ENCODE measurements around the gene TBC1D14. TPM values are rescaled to one million over a fixed set of nuclear protein-coding genes. Genes with fewer than 3 reads are reported as not detected.

Gene TBC1D14
- total and polyA plus RNA-seq, 7 donors: 19.2 to 46.4 (median 29.5) TPM

DNA sequence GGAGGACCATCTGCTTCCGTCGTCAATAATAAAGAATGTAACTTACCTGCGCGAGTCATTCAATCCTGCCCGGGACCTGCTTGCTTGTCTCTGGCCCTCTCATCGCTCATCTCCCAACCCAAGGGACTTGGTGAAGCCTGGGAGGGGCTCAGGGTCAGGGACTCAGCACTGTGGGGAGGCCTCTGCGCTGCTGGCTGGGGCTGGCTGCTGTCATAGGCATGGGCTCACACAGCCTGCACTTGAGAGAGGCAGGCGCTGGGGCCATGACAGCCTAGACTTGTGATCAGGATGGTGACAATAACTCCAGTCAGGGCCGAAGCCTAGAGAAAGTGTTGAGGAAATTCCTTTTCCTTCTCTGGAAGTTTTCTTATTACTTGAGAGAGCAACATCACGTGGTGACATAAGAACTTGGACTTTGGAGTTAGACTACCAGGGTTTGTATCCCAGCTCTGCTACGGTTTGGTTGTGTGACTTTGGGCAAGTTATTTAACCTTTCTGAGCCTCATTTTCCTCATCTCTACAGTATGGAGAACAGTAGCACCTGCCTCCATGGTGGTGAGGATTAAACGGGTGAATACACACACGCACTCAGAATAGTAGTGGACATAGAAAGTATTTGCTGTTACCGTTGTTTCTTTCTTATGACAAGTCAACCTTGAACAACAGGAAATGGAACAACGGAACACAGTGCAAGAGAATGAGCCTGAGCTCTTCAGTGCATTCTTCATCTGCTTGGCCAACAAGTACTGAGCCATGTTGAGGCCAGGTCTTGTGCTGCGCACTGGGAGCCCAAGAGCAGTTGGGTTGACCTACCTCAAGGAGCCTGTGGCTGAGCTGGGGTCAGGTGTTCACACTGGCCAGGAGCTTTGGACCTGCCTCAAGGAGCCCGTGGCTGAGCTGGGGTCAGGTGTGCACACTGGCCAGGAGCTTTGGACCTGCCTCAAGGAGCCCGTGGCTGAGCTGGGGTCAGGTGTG is 60.5 kb downstream of the TBC1D14 start:
- Histone ChIP-seq H3K27ac (no peak overlapping the region), H3K4me3 (no peak overlapping the region), H3K4me1 (peaks cover 0 to 10% (median 8%) of the 10 kb centered on the region in 4 donors), H3K9me3 (no peaks in the 10 kb centered on the region), H3K36me3 (peaks cover 0 to 17% (median 4%) of the 10 kb centered on the region in 4 donors), H3K27me3 (no peaks in the 10 kb centered on the region)
- intact Hi-C loops (cut with DNase I): loop anchor here (10.0 kb wide), 1 partner anchor 755 kb away; no protein-coding TSS in a partner anchor
- WGBS, 2 donors: 67 to 79% methylated on average over 18 of the region's 18 CpGs
- no peak for DNase-seq
- no peak for TF ChIP-seq POLR2AphosphoS5 (IDR thresholded peaks at IDR 0.05)
- TF ChIP-seq, protein P1, sequence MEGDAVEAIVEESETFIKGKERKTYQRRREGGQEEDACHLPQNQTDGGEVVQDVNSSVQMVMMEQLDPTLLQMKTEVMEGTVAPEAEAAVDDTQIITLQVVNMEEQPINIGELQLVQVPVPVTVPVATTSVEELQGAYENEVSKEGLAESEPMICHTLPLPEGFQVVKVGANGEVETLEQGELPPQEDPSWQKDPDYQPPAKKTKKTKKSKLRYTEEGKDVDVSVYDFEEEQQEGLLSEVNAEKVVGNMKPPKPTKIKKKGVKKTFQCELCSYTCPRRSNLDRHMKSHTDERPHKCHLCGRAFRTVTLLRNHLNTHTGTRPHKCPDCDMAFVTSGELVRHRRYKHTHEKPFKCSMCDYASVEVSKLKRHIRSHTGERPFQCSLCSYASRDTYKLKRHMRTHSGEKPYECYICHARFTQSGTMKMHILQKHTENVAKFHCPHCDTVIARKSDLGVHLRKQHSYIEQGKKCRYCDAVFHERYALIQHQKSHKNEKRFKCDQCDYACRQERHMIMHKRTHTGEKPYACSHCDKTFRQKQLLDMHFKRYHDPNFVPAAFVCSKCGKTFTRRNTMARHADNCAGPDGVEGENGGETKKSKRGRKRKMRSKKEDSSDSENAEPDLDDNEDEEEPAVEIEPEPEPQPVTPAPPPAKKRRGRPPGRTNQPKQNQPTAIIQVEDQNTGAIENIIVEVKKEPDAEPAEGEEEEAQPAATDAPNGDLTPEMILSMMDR (IDR thresholded peaks at IDR 0.05): no peak

DNA sequence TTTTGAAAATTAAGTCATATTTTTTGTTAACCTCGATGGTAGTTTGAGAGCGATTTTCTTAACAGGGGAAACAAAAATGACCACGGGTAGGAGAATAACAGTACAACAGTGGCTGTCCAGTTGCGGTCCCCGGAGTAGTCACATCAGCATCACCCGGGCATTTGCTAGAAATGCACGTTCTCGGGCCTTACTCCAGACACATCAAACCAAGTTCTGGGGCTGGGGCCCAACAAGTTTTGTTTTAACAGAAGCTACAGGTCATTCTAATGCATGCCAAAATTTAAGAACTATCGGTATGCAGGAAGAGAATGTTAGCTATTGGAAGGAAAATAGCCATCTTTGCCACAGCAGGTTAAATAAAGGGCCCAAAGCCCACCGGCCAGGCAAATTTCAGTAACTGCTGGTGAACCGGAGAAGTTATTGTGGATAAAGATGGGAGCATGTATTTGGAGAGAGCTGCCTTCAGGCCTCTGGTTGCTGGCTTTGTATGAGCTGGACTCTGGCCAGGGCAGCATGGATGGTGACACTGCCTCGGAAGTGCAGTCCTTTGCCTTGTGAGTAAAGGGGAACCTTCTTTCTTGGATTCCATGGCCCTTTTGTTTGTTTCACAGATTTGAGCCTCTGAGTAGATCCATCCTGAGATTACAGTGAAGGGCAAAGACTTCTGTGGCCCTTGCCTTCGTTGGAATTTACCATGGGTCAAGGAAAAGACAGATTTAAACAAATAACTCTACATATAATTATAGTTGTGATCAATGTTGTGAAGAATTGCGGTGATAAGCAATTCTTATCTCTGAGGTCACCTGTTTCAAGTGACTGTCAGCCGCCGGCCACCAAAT is 62.1 kb downstream of the TBC1D14 start:
- Histone ChIP-seq H3K4me3 (no peak overlapping the region), H3K36me3 (peaks cover 0 to 17% (median 4%) of the 10 kb centered on the region in 4 donors), H3K27me3 (no peaks in the 10 kb centered on the region), H3K27ac (no peak overlapping the region), H3K4me1 (peaks cover 0 to 10% (median 8%) of the 10 kb centered on the region in 4 donors), H3K9me3 (no peaks in the 10 kb centered on the region)
- intact Hi-C loops (cut with DNase I): loop anchor here (10.0 kb wide), 1 partner anchor 753 kb away; no protein-coding TSS in a partner anchor
- WGBS, 2 donors: 92 to 93% methylated on average over 16 of the region's 16 CpGs
- TF ChIP-seq POLR2AphosphoS5 (IDR thresholded peaks at IDR 0.05) (no peak), POLR2A (IDR thresholded peaks at IDR 0.05) (no peak), EP300 (IDR thresholded peaks at IDR 0.05) (no peak)
- TF ChIP-seq, protein P1 (IDR thresholded peaks at IDR 0.05): no peak
- no peak for DNase-seq

DNA sequence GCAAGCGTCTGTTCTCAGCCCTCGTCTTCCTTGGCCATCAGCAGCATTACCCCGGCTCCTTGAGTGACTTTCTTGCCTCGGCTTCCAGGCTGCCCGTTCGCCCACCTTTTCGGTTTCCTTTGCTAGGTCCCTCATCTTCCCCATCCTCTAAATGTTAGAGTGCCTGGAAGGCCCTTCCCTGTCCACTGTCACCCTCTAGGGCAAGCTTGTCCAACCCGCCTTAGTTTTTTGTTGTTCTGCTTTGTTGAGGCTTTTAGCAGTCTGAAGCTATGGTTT is 62.7 kb downstream of the TBC1D14 start:
- whole genome bisulfite sequencing, 2 donors: 82 to 90% methylated on average over 8 of the region's 8 CpGs
- Histone ChIP-seq H3K27me3 (no peaks in the 10 kb centered on the region), H3K36me3 (peaks cover 0 to 17% (median 4%) of the 10 kb centered on the region in 4 donors), H3K4me1 (peaks cover 0 to 10% (median 8%) of the 10 kb centered on the region in 4 donors), H3K9me3 (no peaks in the 10 kb centered on the region), H3K4me3 (no peak overlapping the region), H3K27ac (no peak overlapping the region)
- no peak for DNase-seq
- intact Hi-C loops (cut with DNase I): loop anchor here (10.0 kb wide), 1 partner anchor 752 kb away; no protein-coding TSS in a partner anchor
- TF ChIP-seq EP300 (IDR thresholded peaks at IDR 0.05): no peak
- TF ChIP-seq POLR2A (IDR thresholded peaks at IDR 0.05): no peak
- no peak for TF ChIP-seq POLR2AphosphoS5 (IDR thresholded peaks at IDR 0.05)
- TF ChIP-seq, protein P1 (IDR thresholded peaks at IDR 0.05): no peak

DNA sequence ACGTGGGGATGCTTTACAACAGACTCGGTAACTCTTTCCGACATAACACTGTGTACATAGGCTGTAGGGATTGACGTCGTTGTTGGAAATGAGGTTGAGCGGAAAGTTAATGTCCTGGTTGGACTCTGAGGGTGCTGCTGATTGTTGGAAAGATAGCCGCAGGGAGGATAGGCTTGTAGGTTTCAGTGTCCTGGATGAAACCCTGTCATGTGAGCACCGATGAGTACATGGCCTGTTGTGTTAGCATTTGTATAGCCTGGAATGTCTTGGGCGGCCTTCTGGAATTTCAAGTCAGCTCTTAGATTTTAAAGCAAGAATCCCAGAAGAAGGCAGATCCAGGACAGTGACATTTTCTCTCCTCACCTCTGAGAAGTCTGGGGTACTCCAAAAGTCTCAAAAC is 63.3 kb downstream of the TBC1D14 start:
- Histone ChIP-seq H3K4me3 (no peak overlapping the region), H3K27ac (no peak overlapping the region), H3K36me3 (peaks cover 0 to 13% (median 2%) of the 10 kb centered on the region in 4 donors), H3K9me3 (no peaks in the 10 kb centered on the region), H3K4me1 (peaks cover 0 to 10% (median 8%) of the 10 kb centered on the region in 4 donors), H3K27me3 (no peaks in the 10 kb centered on the region)
- 92 to 94% methylated on average over 9 of the region's 9 CpGs for WGBS, 2 donors
- intact Hi-C loops (cut with DNase I): loop anchor here (10.0 kb wide), 1 partner anchor 752 kb away; no protein-coding TSS in a partner anchor
- TF ChIP-seq, protein P1 (IDR thresholded peaks at IDR 0.05): no peak
- TF ChIP-seq EP300 (IDR thresholded peaks at IDR 0.05) (no peak), POLR2A (IDR thresholded peaks at IDR 0.05) (no peak), POLR2AphosphoS5 (IDR thresholded peaks at IDR 0.05) (no peak)
- DNase-seq: no peak

Data from sigmoid colon (tissue), 7 donors.